ENCODE results near the gene CALHM2.

DNA sequence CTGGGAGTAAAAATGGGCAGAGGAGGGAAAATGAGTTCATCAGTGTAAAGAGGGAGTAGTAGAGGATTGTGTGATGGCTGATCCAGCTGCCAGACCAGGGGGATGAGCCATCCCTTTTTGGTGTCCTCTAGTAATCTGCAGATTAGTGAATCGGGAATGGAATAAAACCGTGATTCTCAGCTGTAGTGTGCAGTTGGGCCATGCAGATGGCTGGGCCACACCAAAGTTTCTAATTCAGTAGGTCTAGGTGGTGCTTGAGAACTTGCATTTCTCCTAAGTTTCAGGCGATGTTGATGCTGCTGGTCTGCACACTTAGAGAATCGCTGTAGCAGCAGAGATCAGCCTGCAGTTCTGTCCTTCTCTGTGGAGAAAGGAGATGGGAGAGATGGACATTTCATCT lies 33.1 kb downstream of the CALHM2 start:
- no peak for TF ChIP-seq POLR2A (IDR thresholded peaks at IDR 0.05)
- TF ChIP-seq CTCF (IDR thresholded peaks at IDR 0.05) = no peak
